Calu3 (cell line): Measurements from ENCODE around the gene CD164. TPM values are rescaled to one million over a fixed set of nuclear protein-coding genes. Genes with fewer than 3 reads are reported as not detected.

Source experiments
- BruUV-seq: library from RNA; stranded (reverse); fragments of 400-500 nt; replicated peaks from 2 replicates; lab custom pipeline; 2021; lab: Mats Ljungman, UMichigan
- CTCF ChIA-PET: fragments of 300-600 bp; sonication (Branson Sonifier 250); formaldehyde crosslinking; loops from one replicate; lab custom pipeline; 2022; ENCODE audit warnings: antibody characterized with exemption; lab: Charles Lee
- DNase-seq: peaks from one replicate; pipeline ENCODE4 v3.0.0; 2022
- H3K27ac Mint-ChIP-seq: one replicate; pipeline ENCODE4 v1.8.0; 2022; ENCODE audit warnings: mixed read lengths; ENCODE audit not compliant: unreplicated experiment
- H3K27me3 Mint-ChIP-seq: one replicate; pipeline ENCODE4 v1.8.0; 2022; ENCODE audit warnings: mixed read lengths; ENCODE audit not compliant: unreplicated experiment
- H3K36me3 Mint-ChIP-seq: one replicate; pipeline ENCODE4 v1.8.0; 2022; ENCODE audit warnings: mild to moderate bottlenecking, moderate library complexity, mixed read lengths; ENCODE audit not compliant: insufficient read depth, unreplicated experiment
- H3K4me1 Mint-ChIP-seq: one replicate; pipeline ENCODE4 v1.8.0; 2022; ENCODE audit warnings: mild to moderate bottlenecking, low read depth, mixed read lengths; ENCODE audit not compliant: unreplicated experiment
- H3K4me3 Mint-ChIP-seq: one replicate; pipeline ENCODE4 v1.8.0; 2022; ENCODE audit warnings: mild to moderate bottlenecking, low read depth, moderate library complexity, mixed read lengths; ENCODE audit not compliant: unreplicated experiment
- H3K9me3 Mint-ChIP-seq: one replicate; pipeline ENCODE4 v1.8.0; 2022; ENCODE audit warnings: low read depth, mixed read lengths; ENCODE audit not compliant: unreplicated experiment
- intact Hi-C: fragments of 100-400 bp; cut with micrococcal nuclease; formaldehyde crosslinking; loops from one replicate; pipeline ENCODE4 v1.10.0; 2022; ENCODE audit not compliant: unreplicated experiment
- total RNA-seq: library from RNA; stranded (reverse); gene quantifications from 2 replicates; pipeline ENCODE4 v1.2.3, GENCODE V29; 2022
- TF ChIP-seq, protein P1 (sequence below): fragments of 200-600 bp; IDR thresholded peaks from one replicate; pipeline ENCODE4 v1.8.0; 2022; ENCODE audit warnings: antibody characterized with exemption; ENCODE audit not compliant: unreplicated experiment

CD164 gene
- total RNA-seq, 1 experiment from 2014 or later = 343 TPM

GRCh38 chr6:109348226-109348625 lies 34.0 kb downstream of the CD164 start:
- intact Hi-C loops = no loop called here
- CTCF ChIA-PET = no interaction called here
- no TSS peak for BruUV-seq

DNA sequence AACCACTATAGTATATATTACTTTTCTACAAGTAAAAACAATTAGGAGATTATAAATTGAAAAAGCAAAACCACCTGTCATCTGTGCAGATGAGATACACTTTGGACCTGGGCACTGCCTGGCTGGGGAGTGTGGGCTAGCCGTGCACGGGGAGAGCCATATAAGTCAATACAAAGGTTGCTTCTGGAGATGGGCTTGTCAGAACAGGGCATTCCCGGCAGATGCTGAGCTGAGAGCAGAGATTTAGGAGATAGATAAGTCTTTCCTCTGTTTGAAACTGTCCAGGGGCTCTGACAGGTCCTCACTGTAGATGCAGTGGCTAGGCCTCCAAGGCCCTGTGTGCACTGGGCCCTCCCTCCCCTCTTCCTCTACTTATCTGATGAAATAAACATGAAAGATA lies 34.5 kb downstream of the CD164 start:
- TF ChIP-seq, protein P1, sequence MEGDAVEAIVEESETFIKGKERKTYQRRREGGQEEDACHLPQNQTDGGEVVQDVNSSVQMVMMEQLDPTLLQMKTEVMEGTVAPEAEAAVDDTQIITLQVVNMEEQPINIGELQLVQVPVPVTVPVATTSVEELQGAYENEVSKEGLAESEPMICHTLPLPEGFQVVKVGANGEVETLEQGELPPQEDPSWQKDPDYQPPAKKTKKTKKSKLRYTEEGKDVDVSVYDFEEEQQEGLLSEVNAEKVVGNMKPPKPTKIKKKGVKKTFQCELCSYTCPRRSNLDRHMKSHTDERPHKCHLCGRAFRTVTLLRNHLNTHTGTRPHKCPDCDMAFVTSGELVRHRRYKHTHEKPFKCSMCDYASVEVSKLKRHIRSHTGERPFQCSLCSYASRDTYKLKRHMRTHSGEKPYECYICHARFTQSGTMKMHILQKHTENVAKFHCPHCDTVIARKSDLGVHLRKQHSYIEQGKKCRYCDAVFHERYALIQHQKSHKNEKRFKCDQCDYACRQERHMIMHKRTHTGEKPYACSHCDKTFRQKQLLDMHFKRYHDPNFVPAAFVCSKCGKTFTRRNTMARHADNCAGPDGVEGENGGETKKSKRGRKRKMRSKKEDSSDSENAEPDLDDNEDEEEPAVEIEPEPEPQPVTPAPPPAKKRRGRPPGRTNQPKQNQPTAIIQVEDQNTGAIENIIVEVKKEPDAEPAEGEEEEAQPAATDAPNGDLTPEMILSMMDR = no peak
- H3K36me3 Mint-ChIP-seq = peaks cover 5% of the 10 kb centered on the region
- H3K27me3 Mint-ChIP-seq = no peaks in the 10 kb centered on the region
- H3K4me3 Mint-ChIP-seq = no peak overlapping the region
- no TSS peak for BruUV-seq
- no peak for DNase-seq
- H3K4me1 Mint-ChIP-seq = peaks cover 47% of the 10 kb centered on the region
- no peaks in the 10 kb centered on the region for H3K9me3 Mint-ChIP-seq
- intact Hi-C loops = no loop called here
- CTCF ChIA-PET = no interaction called here
- no peak overlapping the region for H3K27ac Mint-ChIP-seq

More at GRCh38 chr6:109348226-109348625, 34.0 kb downstream of the CD164 start:
- Mint-ChIP-seq H3K27ac (no peak overlapping the region), H3K4me3 (no peak overlapping the region), H3K27me3 (no peaks in the 10 kb centered on the region), H3K9me3 (no peaks in the 10 kb centered on the region), H3K36me3 (peaks cover 6% of the 10 kb centered on the region), H3K4me1 (peaks cover 47% of the 10 kb centered on the region)
- DNase-seq = no peak
- TF ChIP-seq, protein P1 = no peak

DNA sequence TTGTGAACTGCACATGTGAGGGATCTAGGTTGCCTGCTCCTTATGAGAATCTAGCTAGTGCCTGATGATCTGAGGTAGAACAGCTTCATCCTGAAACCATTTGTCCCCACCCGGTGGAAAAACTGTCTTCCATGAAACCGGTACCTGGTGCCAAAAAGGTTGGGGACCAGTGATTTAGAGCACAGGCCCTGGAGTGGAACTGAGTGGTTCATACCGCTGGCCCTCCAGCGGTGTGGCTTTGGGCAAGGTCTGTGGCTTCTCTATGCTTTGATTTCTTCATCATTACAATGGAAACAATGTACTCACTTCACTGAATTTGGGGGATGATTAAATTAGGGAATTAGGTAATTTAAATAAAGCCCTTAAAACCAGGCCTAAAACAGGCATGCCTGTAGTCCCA lies 36.3 kb downstream of the CD164 start:
- Mint-ChIP-seq H3K9me3 (no peaks in the 10 kb centered on the region), H3K4me1 (peaks cover 29% of the 10 kb centered on the region), H3K4me3 (no peak overlapping the region), H3K27me3 (no peaks in the 10 kb centered on the region), H3K36me3 (peaks cover 5% of the 10 kb centered on the region), H3K27ac (no peak overlapping the region)
- TF ChIP-seq, protein P1 = no peak
- CTCF ChIA-PET = no interaction called here
- intact Hi-C loops = no loop called here
- BruUV-seq = no TSS peak
- no peak for DNase-seq

GRCh38 chr6:109344226-109344625 lies 38.0 kb downstream of the CD164 start:
- Mint-ChIP-seq H3K27me3 (no peaks in the 10 kb centered on the region), H3K9me3 (no peaks in the 10 kb centered on the region), H3K36me3 (peaks cover 2% of the 10 kb centered on the region), H3K4me3 (no peak overlapping the region), H3K4me1 (peaks cover 12% of the 10 kb centered on the region), H3K27ac (no peak overlapping the region)
- intact Hi-C loops = no loop called here
- CTCF ChIA-PET = no interaction called here
- BruUV-seq = no TSS peak
- DNase-seq = peak; percentile 11
- TF ChIP-seq, protein P1 = no peak
